GM23248 (cell line): ENCODE measurements around the gene FAM181B. TPM values are rescaled to one million over a fixed set of nuclear protein-coding genes. Genes with fewer than 3 reads are reported as not detected.

Experiments
- DNase-seq: peaks from one replicate; pipeline ENCODE4 v3.0.0-alpha.2; 2015
- H2AFZ ChIP-seq: fragments of 200-600 bp; sonication (generic); 2 replicates; pipeline ENCODE4 v1.6.1; 2016; ENCODE audit warnings: antibody characterized with exemption
- H3F3A ChIP-seq: fragments of 200-600 bp; sonication (generic); 2 replicates; pipeline ENCODE4 v1.6.1; 2016; ENCODE audit warnings: mild to moderate bottlenecking, antibody characterized with exemption, mixed run types; ENCODE audit not compliant: insufficient read depth
- H3K27ac ChIP-seq: fragments of 200-600 bp; sonication (generic); 2 replicates; pipeline ENCODE4 v1.5.1; 2016; ENCODE audit warnings: mild to moderate bottlenecking
- H3K27me3 ChIP-seq: fragments of 200-600 bp; sonication (generic); replicated peaks from 2 replicates; pipeline ENCODE4 v1.6.1; 2016; ENCODE audit warnings: mild to moderate bottlenecking; ENCODE audit not compliant: insufficient read depth
- H3K36me3 ChIP-seq: fragments of 200-600 bp; sonication (generic); 2 replicates; pipeline ENCODE4 v1.6.1; 2016; ENCODE audit warnings: low read depth, mild to moderate bottlenecking
- H3K4me1 ChIP-seq: fragments of 200-600 bp; sonication (generic); 2 replicates; pipeline ENCODE4 v1.6.1; 2016; ENCODE audit warnings: mild to moderate bottlenecking; ENCODE audit not compliant: insufficient read depth
- H3K4me2 ChIP-seq: fragments of 200-600 bp; sonication (generic); one replicate; pipeline ENCODE4 v1.6.1; 2016; ENCODE audit warnings: mild to moderate bottlenecking; ENCODE audit not compliant: unreplicated experiment
- H3K4me3 ChIP-seq: fragments of 200-600 bp; sonication (generic); 2 replicates; pipeline ENCODE4 v1.5.1; 2016; ENCODE audit warnings: mild to moderate bottlenecking
- H3K79me2 ChIP-seq: fragments of 200-600 bp; sonication (generic); 2 replicates; pipeline ENCODE4 v1.6.1; 2016; ENCODE audit warnings: mild to moderate bottlenecking; ENCODE audit not compliant: insufficient read depth
- H3K9ac ChIP-seq: fragments of 200-600 bp; sonication (generic); 2 replicates; pipeline ENCODE4 v1.6.1; 2016; ENCODE audit warnings: mild to moderate bottlenecking
- H3K9me2 ChIP-seq: fragments of 200-600 bp; sonication (generic); 2 replicates; pipeline ENCODE4 v1.6.1; 2016; ENCODE audit warnings: mixed run types, mild to moderate bottlenecking, moderate library complexity; ENCODE audit not compliant: insufficient read depth
- H3K9me3 ChIP-seq: fragments of 200-600 bp; sonication (generic); one replicate; pipeline ENCODE4 v1.6.1; 2017; ENCODE audit warnings: low read depth
- H4K20me1 ChIP-seq: fragments of 200-600 bp; sonication (generic); 2 replicates; pipeline ENCODE4 v1.6.0; 2016; ENCODE audit not compliant: insufficient read depth
- EZH2 ChIP-seq: fragments of 200-600 bp; sonication (generic); IDR thresholded peaks from 2 replicates; pipeline ENCODE4 v1.6.1; 2018; ENCODE audit warnings: antibody characterized with exemption, mild to moderate bottlenecking; ENCODE audit not compliant: insufficient read depth, poor library complexity, severe bottlenecking
- EZH2phosphoT487 ChIP-seq: fragments of 200-600 bp; sonication (generic); IDR thresholded peaks from 2 replicates; pipeline ENCODE4 v1.6.1; 2018; ENCODE audit warnings: antibody characterized with exemption, moderate library complexity, mild to moderate bottlenecking, low read depth; ENCODE audit not compliant: insufficient read depth
- WGBS, 2 experiments: methylation state at CpG; one replicate each; pipeline ENCODE4 v1.1.6; 2015 to 2017; ENCODE audit warnings: low lambda C conversion rate in 2 of 2, low coverage in 1 of 2; ENCODE audit errors: missing lambda C conversion rate in 2 of 2; 5-methylcytosine and 5-hydroxymethylcytosine counted together
- in situ Hi-C: fragments of 300-500 bp; cut with MboI; formaldehyde crosslinking; loops from 2 replicates; pipeline ENCODE4 v1.15.0; 2020
- polyA plus RNA-seq: library from polyadenylated mRNA; unstranded; fragments of >200 nt; fragmentation: Nextera tagmentation; extraction: Ambion mirVana; gene quantifications from 2 replicates; pipeline ENCODE4 v1.2.1, GENCODE V29; 2016
- total RNA-seq: library from RNA; depleted of rRNA; stranded (reverse); fragments of >200 nt; shearing (Covaris generic); gene quantifications from 2 replicates; pipeline ENCODE4 v1.2.3, GENCODE V29; 2014; rRNA removed

The FAM181B gene, protein sequence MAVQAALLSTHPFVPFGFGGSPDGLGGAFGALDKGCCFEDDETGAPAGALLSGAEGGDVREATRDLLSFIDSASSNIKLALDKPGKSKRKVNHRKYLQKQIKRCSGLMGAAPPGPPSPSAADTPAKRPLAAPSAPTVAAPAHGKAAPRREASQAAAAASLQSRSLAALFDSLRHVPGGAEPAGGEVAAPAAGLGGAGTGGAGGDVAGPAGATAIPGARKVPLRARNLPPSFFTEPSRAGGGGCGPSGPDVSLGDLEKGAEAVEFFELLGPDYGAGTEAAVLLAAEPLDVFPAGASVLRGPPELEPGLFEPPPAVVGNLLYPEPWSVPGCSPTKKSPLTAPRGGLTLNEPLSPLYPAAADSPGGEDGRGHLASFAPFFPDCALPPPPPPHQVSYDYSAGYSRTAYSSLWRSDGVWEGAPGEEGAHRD
- total RNA-seq (not detected in 2 replicates), polyA plus RNA-seq (not detected in 2 replicates)

DNA sequence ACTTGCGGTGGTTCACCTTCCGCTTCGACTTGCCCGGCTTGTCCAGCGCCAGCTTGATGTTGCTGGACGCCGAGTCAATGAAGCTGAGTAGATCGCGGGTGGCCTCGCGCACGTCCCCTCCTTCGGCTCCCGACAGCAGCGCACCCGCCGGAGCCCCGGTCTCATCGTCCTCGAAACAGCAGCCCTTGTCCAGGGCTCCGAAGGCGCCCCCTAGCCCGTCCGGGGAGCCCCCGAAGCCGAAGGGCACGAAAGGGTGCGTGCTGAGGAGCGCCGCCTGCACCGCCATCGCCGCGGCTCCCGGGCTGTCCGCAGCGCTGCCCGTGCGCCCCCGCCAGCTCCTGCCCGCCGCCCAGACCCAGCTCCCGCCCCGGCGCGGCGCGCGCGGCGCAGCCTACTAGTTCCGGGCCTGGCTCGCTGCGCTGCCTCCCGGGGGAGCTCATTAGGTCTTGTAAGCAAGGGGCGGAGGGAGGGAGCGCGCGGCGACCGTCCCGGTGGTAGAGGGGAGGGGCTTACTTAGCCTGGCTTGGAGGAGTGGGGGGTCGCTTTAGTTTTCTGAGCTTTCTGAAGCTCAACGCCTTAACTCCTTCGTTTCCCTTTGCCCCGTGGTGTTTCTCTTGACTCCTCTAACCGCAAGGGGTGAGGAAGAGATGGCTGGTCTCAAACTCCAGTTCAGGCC lies at the start of gene FAM181B:
Gene FAM181B, minus strand, starts transcription at position 421 of the 676 bp plus-strand sequence. Its CDS starts 135 bp downstream, at position 286.
- DNase-seq = peak; percentile 44
- TF ChIP-seq EZH2phosphoT487 (no peak), EZH2 (peak; percentile 57)
- Histone ChIP-seq H3K4me3 (peak within 1 kb of the TSS; percentile 55), H3K27ac (no peak within 1 kb of the TSS), H4K20me1 (no peaks in the 10 kb centered on the region), H3K27me3 (peaks cover 78% of the 10 kb centered on the region), H3K9me3 (no peaks in the 10 kb centered on the region), H3K9ac (no peak within 1 kb of the TSS), H3K4me2 (no peak within 1 kb of the TSS), H3K9me2 (no peaks in the 10 kb centered on the region), H2AFZ (peak within 1 kb of the TSS; percentile 61), H3K4me1 (no peaks in the 10 kb centered on the region), H3F3A (no peaks in the 10 kb centered on the region), H3K79me2 (no peaks in the 10 kb centered on the region), H3K36me3 (no peaks in the 10 kb centered on the region)
- in situ Hi-C loops = no loop called here
- 3 to 4% methylated on average over 33 to 55 of the region's 67 CpGs for WGBS, 2 experiments

DNA sequence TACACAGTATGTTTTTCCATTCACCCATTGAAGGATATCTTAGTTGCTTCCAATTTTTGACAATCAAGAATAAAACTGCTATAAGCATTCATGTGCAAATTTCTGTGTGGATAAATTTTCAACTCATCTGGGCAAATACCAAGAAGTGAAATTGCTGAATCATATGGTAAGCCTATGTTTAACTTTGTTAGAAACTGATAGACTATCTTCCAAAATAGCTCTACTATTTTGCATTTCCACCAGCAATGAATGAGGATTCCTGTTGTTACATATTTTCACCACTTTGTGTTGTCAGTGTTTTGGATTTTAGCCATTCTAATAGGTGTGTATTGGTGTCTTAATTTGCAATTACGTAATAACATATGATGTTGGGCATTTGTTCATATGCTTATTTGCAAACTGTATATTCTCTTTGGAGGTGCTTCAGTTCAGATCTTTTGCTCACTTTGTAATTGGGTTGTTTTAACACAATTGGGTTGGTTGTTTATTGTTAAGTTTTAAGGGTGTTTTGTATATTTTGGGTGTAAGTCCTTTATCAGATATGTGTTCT lies 49.2 kb upstream of the FAM181B start:
- H2AFZ ChIP-seq = no peak overlapping the region

DNA sequence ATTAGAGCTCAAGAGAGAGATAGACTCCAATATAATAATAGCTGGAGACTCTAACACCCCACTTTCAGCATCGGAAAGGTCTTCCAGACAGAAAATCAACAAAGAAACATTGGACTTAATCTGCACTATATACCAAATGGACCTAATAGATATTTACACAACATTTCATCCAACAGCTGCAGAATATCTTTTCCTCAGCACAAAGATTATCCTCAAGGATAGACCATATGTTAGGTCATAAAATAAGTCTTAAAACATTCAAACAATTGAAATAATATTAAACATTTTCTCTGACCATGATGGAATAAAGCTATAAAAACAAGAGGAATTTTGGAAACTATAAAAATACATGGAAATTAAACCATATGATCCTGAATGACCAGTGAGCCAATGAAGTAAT lies 45.1 kb upstream of the FAM181B start:
- Histone ChIP-seq H3K79me2 (no peaks in the 10 kb centered on the region), H4K20me1 (no peaks in the 10 kb centered on the region), H3K36me3 (no peaks in the 10 kb centered on the region), H3K4me3 (no peak overlapping the region), H3K4me1 (no peaks in the 10 kb centered on the region), H3K9me3 (no peaks in the 10 kb centered on the region), H3K27ac (no peak overlapping the region), H3K9me2 (no peaks in the 10 kb centered on the region), H3K4me2 (no peak overlapping the region), H3K27me3 (no peaks in the 10 kb centered on the region), H3K9ac (no peak overlapping the region), H2AFZ (no peak overlapping the region), H3F3A (no peaks in the 10 kb centered on the region)
- WGBS, 2 experiments = 24 to 51% methylated on average over 1 of the region's 1 CpG
- no peak for DNase-seq
- in situ Hi-C loops = no loop called here
- no peak for TF ChIP-seq EZH2
- TF ChIP-seq EZH2phosphoT487 = no peak

More for the DNA sequence above, 49.2 kb upstream of the FAM181B start:
- Histone ChIP-seq H3K9me3 (no peaks in the 10 kb centered on the region), H3K4me3 (no peak overlapping the region), H4K20me1 (no peaks in the 10 kb centered on the region), H3K79me2 (no peaks in the 10 kb centered on the region), H3K27ac (no peak overlapping the region), H3K27me3 (no peaks in the 10 kb centered on the region), H3K36me3 (no peaks in the 10 kb centered on the region), H3K4me2 (no peak overlapping the region), H3K9me2 (no peaks in the 10 kb centered on the region), H3K4me1 (no peaks in the 10 kb centered on the region), H3K9ac (no peak overlapping the region), H3F3A (no peaks in the 10 kb centered on the region)
- TF ChIP-seq EZH2 = no peak
- TF ChIP-seq EZH2phosphoT487 = no peak
- 34 to 48% methylated on average over 1 of the region's 1 CpG for WGBS, 2 experiments
- in situ Hi-C loops = no loop called here
- DNase-seq = no peak

DNA sequence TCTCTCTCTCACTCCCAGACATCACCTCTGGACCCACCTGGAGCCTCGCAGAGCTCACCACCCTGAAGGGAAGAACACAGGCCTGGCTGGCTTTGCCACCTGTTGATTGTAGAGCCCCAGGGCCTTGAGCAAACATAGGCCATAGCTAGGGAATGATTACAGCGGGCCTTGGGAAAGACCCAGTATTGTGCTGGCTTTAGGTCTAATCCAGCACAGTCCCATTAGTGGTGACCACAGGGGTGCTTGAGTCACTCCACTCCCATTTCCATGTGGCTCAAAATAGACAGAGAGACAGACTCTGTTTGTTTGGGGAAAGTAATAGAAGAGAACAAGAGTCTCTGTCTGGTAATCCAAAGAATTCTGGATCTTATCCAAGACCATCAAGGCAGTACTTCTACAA lies 42.7 kb upstream of the FAM181B start:
- WGBS, 2 experiments = 43 to 64% methylated on average over 2 of the region's 2 CpGs
- no peak for DNase-seq
- H4K20me1 ChIP-seq = no peaks in the 10 kb centered on the region
- no peaks in the 10 kb centered on the region for H3F3A ChIP-seq
- H3K27ac ChIP-seq = no peak overlapping the region
- in situ Hi-C loops = no loop called here
- no peaks in the 10 kb centered on the region for H3K9me2 ChIP-seq
- H2AFZ ChIP-seq = no peak overlapping the region
- H3K27me3 ChIP-seq = no peaks in the 10 kb centered on the region
- H3K9me3 ChIP-seq = no peaks in the 10 kb centered on the region
- H3K36me3 ChIP-seq = no peaks in the 10 kb centered on the region
- no peak overlapping the region for H3K4me2 ChIP-seq
- H3K9ac ChIP-seq = no peak overlapping the region
- no peaks in the 10 kb centered on the region for H3K79me2 ChIP-seq
- no peak overlapping the region for H3K4me3 ChIP-seq
- no peak for TF ChIP-seq EZH2
- TF ChIP-seq EZH2phosphoT487 = no peak
- H3K4me1 ChIP-seq = no peaks in the 10 kb centered on the region
